T-helper 1 cell treated with Interleukin-12 subunit alpha and Interleukin-12 subunit beta and Interleukin-4 antibody, amounts not matched to agents 30 μg/mL and 1 μg/mL, for 36 hours (primary cell): ENCODE measurements around the gene AHNAK2.

Source experiments
- H3K27ac Mint-ChIP-seq: one replicate; pipeline ENCODE4 v1.8.0; 2021; ENCODE audit warnings: mild to moderate bottlenecking, mixed read lengths
- H3K27me3 Mint-ChIP-seq: one replicate; pipeline ENCODE4 v1.8.0; 2021; ENCODE audit warnings: low read depth, mixed read lengths
- H3K36me3 Mint-ChIP-seq: one replicate; pipeline ENCODE4 v1.8.0; 2021; ENCODE audit warnings: low read depth, mixed read lengths
- H3K4me1 Mint-ChIP-seq: one replicate; pipeline ENCODE4 v1.8.0; 2021; ENCODE audit warnings: low read depth, mixed read lengths
- H3K4me3 Mint-ChIP-seq: one replicate; pipeline ENCODE4 v1.8.0; 2021; ENCODE audit warnings: mild to moderate bottlenecking, moderate library complexity, mixed read lengths
- H3K9me3 Mint-ChIP-seq: one replicate; pipeline ENCODE4 v1.8.0; 2021; ENCODE audit warnings: mixed read lengths

Gene AHNAK2

DNA sequence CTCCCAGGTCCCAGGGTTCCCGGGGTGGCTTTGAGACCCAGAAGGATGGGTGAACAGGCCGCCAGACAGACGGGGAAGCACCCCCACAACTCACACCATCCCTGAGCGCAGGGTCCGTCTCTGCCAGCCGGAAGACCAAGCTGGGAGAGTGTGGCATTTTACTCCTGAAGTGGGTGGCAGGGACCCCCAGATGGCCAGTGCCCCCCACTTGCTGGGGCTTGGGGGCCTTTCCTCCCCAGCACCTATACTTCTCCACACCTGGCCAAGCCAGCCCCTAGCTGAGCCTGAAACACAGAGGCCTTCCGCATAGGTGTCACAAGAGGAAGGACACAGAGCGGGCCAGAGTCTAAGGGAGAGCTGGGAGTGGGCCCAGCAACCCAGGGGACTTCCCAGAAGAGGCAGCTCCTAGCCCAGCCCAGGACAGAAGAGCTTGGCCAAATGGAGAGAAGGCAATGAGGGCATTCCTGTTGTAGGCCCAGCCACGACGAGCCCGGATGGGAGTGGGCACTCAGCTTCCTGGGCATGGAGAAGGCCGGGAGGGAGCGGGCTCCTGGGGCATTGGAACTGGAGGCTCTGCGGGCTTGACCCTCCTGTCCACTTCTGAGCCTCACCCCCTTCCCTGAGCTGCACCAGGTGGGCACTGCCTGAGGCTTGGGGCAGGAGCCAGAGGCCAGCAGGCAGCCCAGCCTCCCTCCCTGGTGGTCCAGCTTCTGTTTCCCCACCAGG, 3.3 kb downstream of the AHNAK2 start:
- peaks cover 26% of the 10 kb centered on the region for H3K27me3 Mint-ChIP-seq
- H3K9me3 Mint-ChIP-seq = no peaks in the 10 kb centered on the region
- H3K4me1 Mint-ChIP-seq = peaks cover 5% of the 10 kb centered on the region
- no peak overlapping the region for H3K27ac Mint-ChIP-seq
- H3K4me3 Mint-ChIP-seq = no peak overlapping the region
- H3K36me3 Mint-ChIP-seq = no peaks in the 10 kb centered on the region

DNA sequence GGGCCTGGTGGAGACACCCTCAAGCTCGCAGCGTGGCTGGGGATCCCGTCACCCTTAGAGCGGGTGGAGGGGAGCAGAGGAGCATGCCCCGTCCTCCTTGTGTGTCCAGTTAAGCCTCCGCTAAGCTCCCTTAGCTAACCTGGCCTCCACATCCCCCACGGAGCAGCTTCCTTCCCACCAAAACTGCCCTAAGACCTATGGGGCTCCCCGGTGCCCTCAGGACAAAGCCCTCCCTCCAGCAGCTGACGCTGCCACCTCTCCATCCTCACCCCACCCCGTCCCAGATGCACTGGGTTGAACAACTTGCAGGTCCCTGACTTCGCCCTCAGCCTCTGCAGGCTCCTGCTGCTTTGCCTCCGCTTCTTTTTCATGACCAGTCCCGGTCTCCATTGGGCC, 4.0 kb downstream of the AHNAK2 start:
- peaks cover 22% of the 10 kb centered on the region for H3K27me3 Mint-ChIP-seq
- H3K4me1 Mint-ChIP-seq = peaks cover 5% of the 10 kb centered on the region
- H3K36me3 Mint-ChIP-seq = no peaks in the 10 kb centered on the region
- no peaks in the 10 kb centered on the region for H3K9me3 Mint-ChIP-seq
- no peak overlapping the region for H3K4me3 Mint-ChIP-seq
- H3K27ac Mint-ChIP-seq = no peak overlapping the region

DNA sequence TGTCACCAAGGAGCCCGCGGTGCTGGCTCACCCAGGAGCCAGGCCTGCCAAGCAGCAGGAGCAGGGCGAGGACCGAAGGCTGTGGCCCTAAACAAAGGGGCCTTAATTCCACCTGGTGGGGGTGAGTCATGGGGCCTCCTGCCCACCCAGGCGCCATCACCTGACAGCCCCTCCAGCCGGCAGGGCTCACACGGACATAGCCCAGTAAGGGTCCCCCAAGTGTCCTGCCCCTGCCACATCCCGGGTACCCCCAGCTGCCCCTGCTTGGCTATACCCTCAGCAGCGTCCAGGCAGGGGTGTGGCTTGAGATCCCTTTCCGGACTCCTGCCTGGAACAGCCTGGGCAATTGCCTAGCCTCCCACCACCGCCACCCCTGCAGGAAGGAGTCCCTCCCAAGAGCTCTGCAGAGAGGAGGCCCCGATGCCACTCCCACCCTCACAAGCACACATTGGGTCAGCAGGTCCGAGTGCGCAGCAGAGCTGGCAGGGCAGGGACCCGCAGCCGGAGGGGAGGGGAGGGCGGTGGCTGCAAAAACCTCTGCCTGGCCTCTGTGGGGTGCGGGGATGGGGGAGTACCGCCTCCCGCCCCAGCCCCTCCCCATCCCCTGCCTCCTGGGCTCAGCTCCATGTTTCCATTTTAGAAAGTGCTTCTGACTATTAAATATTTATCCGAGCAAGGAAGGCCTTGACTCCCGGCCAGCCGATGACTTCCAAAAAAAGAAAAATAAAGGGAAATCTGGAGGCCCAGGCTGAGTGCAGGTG, 4.6 kb downstream of the AHNAK2 start:
- Mint-ChIP-seq H3K36me3 (no peaks in the 10 kb centered on the region), H3K4me3 (no peak overlapping the region), H3K27ac (no peak overlapping the region), H3K4me1 (peaks cover 3% of the 10 kb centered on the region), H3K9me3 (no peaks in the 10 kb centered on the region), H3K27me3 (peaks cover 20% of the 10 kb centered on the region)

DNA sequence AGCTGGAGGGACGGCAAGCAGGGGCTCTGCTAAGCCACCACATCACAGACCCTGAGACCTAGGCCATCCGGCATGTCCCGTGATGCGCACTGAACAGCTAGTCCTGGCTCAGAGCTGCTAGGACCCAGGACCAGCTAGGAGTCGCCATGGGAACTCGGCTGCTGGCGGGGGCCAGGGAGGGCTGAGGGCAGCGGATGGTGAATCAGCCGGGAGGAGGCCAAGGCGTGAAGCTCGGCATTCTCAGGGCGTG, 5.1 kb downstream of the AHNAK2 start:
- H3K36me3 Mint-ChIP-seq = no peaks in the 10 kb centered on the region
- H3K4me3 Mint-ChIP-seq = no peak overlapping the region
- peaks cover 3% of the 10 kb centered on the region for H3K4me1 Mint-ChIP-seq
- H3K27me3 Mint-ChIP-seq = peaks cover 19% of the 10 kb centered on the region
- no peaks in the 10 kb centered on the region for H3K9me3 Mint-ChIP-seq
- no peak overlapping the region for H3K27ac Mint-ChIP-seq

DNA sequence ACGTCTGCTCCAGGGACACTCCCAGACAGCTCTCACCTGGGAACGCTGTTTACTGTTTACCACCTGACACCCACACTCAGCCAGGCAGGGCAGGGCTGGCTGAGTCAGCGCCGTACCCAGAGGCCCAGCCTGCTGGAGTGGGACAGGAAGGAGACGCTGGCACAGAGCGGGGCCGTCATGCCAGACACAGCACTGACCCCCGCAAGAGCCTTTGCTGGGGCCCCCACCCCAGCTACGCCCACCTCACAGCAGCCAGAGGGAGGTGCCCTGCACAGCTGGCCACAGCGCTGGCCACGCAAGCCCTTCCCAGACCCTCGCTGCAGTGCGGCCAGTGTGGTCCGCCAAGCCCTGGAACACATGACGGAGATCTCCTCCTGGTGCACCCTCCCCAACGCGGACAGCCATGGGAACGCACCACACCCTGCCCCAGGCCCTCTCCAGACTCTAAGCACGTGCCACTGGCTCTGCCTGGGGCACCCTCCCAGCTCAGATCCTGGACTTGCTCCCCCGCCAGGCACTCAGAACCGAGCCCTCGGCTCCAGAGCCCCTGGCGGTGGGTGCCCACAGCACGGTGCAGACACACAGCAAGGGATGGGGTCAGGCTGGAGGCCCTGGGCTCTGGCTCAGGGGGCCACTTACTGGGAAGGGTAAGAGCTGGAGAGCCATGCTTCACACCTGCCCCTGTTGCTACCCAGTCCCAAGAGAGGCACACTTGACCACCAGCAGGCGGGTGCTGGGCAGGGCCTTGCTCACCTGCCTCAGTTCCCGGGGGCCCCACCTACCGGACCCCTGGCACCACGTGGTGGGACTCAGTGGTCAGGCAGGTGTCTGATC, 5.7 kb downstream of the AHNAK2 start:
- Mint-ChIP-seq H3K36me3 (no peaks in the 10 kb centered on the region), H3K9me3 (no peaks in the 10 kb centered on the region), H3K27me3 (peaks cover 20% of the 10 kb centered on the region), H3K4me1 (peaks cover 3% of the 10 kb centered on the region), H3K27ac (no peak overlapping the region), H3K4me3 (no peak overlapping the region)

DNA sequence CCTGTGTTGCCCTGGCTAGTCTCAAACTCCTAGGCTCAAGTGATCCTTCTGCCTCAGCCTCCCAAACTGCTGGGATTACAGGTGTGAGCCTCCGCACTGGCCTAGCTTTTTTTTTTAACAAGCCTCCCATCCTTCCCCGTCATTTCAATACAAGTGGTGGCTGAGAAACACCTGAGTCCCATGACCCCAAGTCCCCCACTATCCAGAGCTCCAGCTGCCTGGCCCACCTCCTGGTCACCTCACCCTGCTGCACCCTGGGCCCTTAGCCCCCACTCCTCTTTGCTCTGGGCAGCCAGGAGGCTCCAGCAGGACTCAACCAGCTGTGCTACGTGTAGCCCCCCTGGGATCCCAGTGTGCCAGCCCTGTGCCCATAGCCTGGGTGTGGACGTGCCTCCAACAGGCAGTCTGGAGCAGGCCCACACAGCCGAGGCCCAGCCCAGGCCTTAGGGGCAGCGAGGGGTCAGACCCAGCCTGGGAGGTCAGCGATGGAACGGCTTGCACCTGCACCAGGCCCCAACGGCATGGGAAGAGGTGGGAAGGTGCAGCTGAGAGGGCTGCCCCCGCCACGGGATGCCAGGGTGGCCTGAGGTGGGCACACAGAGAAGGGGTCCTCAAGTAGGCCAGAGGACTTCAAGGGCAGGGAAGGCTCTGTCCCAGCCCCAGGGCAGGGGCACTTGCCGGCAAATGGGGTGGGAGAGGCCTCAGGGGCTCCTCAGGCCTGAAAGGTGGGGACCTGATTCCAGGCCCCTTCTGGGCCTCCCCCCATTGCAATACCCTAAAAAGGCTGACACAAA, 6.5 kb downstream of the AHNAK2 start:
- Mint-ChIP-seq H3K9me3 (no peaks in the 10 kb centered on the region), H3K27me3 (peaks cover 16% of the 10 kb centered on the region), H3K4me3 (no peak overlapping the region), H3K27ac (no peak overlapping the region), H3K36me3 (no peaks in the 10 kb centered on the region), H3K4me1 (peaks cover 3% of the 10 kb centered on the region)

DNA sequence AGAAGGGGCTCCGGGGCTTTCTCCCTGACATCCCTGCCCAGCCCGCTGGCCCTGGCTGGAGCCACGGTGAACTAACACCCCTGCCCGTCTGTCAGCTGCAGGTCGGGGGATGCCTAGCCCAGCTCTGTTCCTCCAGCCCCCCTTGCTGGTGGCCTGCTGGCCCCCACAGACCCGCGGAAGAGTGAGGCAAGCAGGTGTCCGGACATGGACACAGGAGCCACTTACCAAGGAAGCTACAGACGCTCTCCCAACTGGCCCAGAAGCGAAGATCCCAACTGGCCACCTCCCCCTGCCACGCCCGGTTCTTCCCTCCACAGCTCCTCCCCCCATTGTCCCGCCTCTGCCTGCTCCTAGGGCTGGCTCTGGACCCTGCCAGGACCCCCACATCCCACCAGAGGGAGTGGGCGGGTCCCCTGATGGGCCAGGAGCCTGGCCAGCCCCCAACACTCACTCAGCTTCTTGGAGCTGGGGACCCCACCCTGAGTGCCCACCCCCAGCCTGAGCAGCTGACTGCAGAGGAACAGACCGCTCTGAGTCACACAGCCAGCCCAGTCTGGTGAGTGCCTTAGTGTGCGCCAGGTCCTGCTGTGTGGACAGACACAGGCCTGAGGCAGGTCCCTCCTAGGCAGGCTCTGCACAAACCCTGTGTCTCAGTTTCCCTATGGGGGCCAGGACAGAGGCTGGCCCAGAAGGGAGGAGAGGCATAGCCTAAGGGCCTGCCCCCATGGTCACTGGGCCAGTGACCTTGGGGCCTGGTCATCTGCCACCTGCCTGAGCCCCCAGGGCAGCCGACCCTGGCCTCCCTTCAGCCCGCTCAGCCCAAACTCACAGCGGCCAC, 7.7 kb downstream of the AHNAK2 start:
- H3K27me3 Mint-ChIP-seq = peaks cover 12% of the 10 kb centered on the region
- no peaks in the 10 kb centered on the region for H3K36me3 Mint-ChIP-seq

DNA sequence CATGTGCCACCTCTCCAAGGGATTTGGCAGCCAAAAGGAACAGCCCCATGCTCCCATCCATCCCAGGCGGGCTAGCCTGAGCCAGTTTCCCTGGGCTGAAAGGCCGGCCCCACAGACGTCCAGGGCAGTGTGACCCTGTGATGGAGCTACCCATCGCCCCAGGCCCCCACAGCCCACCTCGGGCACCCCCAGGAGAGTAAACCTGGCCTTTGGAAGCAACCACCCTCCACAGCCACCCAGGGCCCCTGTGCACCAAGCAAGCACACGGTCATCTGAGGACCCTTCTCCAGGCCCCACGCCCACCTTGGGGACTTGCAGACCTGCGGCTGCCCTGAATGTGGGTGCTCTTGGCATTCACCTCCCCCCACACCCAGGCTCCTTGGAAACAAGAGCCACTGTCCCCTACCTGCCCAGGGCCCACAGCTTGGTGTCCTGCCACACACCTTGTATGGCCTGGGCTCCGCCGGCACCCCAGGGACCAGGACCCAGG, 8.4 kb downstream of the AHNAK2 start:
- Mint-ChIP-seq H3K9me3 (no peaks in the 10 kb centered on the region), H3K4me1 (no peaks in the 10 kb centered on the region), H3K4me3 (no peak overlapping the region), H3K27ac (no peak overlapping the region), H3K27me3 (peaks cover 12% of the 10 kb centered on the region), H3K36me3 (no peaks in the 10 kb centered on the region)

More for the DNA sequence above, 7.7 kb downstream of the AHNAK2 start:
- H3K4me1 Mint-ChIP-seq = no peaks in the 10 kb centered on the region
- H3K4me3 Mint-ChIP-seq = no peak overlapping the region
- H3K9me3 Mint-ChIP-seq = no peaks in the 10 kb centered on the region
- H3K27ac Mint-ChIP-seq = no peak overlapping the region

DNA sequence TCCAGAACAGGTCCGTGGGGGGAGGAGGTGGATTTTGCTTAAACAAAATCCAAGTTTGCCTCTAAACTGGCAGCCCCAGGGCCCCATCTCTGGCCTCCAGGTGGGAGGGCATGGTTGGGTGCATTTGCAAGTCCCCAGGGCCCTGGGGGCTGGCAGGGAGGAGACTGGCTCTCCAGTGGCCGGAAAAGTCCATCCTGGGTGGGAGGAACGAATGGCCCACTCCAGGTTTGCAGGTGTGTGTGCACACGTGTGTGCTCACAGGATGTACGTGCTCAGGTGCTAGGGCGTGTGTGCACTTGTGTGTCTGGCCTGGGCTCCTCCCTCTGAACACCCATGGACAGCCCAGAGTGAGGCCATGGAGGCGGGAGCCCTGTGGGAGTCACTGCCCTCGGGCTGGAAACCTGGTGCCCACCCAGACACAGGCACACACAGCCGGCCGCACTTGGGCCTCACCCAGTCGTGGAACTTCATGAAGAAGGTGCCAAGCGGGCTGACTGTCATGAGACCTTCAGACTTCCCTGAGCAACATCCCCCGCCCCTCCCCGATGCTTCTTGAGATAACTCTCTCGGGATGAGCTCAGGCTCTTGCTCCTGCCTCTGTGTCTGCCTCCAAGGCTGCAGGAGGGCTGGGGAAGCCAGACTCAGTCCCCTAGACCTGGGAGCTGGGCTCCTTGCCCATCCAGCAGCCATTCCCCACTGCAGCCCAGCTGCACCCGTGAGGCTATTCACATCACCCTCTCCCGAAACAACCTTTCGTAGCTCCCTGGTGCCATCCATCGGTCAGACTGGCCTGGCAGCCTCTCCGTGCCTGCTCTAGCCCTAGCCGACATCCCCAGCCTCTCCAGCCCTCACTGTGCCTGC, 9.4 kb downstream of the AHNAK2 start:
- Mint-ChIP-seq H3K4me1 (no peaks in the 10 kb centered on the region), H3K36me3 (no peaks in the 10 kb centered on the region), H3K4me3 (no peak overlapping the region), H3K9me3 (no peaks in the 10 kb centered on the region), H3K27ac (no peak overlapping the region), H3K27me3 (peaks cover 12% of the 10 kb centered on the region)

DNA sequence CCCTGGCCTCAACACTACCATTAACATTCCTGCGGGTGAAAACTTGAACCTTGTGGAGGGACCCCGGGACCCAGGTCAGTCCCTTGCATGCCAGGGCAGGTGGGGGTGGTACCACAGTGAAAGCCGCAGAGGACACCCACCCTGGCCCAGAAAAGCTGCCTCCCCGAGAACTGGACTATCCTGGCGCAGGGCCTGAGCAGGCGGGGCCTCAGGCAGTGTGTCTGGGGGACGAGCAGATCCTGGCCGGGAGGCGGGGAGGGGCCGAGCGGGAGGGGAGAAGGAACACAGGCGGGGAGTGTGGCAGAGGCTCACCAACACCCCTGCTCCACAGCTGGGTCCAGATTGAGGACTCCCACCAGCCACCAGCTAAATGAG, 10.0 kb downstream of the AHNAK2 start:
- no peak overlapping the region for H3K4me3 Mint-ChIP-seq

DNA sequence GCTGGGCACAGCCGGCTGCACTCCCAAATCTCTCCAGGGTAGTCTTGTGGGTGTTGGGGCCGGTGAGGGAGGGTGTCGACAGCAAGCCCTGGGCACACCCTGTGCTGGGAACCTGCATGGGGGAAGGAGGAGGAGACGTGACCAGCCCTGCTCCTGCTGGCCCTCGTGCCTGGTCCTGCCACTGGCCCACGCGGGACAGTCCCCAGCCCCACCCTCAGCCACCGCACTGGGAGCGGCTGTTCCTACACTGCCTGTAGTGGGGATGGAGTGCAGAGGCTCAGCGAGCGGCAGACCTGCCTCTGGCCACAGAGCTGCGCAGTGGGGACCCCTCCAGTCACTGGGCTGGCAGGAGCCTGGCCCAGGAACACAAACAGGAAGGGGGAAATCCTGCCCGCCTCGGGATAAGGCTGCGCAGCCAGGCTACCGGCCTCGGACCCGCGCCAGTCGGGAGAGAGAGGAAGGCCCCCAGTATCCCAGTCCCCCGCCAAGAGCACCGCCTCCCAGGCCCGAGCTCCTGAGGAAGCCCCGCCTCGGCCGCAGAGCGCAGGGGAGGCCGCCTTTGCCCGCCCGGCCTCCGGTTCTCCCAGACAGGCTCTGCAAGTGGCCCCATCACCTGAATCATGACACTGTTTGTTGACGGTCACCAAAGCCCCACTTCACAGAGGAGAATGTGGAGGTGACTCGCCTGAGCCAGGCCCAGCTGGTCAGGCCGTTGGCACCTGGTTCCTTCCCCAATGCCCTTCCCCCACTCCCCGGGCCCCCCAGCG, 10.6 kb downstream of the AHNAK2 start:
- no peak overlapping the region for H3K4me3 Mint-ChIP-seq
- no peaks in the 10 kb centered on the region for H3K4me1 Mint-ChIP-seq
- H3K27me3 Mint-ChIP-seq = peaks cover 12% of the 10 kb centered on the region
- no peak overlapping the region for H3K27ac Mint-ChIP-seq
- no peaks in the 10 kb centered on the region for H3K9me3 Mint-ChIP-seq
- H3K36me3 Mint-ChIP-seq = no peaks in the 10 kb centered on the region

More for the DNA sequence above, 10.0 kb downstream of the AHNAK2 start:
- Mint-ChIP-seq H3K4me1 (no peaks in the 10 kb centered on the region), H3K27ac (no peak overlapping the region), H3K9me3 (no peaks in the 10 kb centered on the region), H3K36me3 (no peaks in the 10 kb centered on the region), H3K27me3 (peaks cover 12% of the 10 kb centered on the region)

DNA sequence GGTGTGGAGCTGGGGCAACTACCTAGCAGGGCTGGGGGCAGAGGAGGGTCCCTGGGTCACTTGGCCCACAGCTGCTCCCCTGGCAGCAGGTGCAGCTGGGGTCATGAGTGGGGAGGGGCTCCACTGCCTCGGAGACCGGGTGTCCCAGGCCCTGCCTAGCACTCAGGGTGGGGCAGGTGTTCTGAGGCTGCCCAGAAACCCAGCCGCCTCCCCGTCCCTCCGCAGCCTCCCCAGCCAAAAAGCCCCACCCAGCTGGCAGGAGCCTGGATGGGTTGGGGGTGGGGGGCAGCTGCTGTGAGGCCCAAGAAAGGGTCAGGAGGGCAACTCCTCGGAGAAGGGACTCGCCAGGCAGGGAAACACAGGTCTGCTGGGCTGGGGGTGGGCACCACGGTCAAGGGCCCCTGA, 11.2 kb downstream of the AHNAK2 start:
- Mint-ChIP-seq H3K4me3 (no peak overlapping the region), H3K9me3 (no peaks in the 10 kb centered on the region), H3K4me1 (no peaks in the 10 kb centered on the region), H3K36me3 (no peaks in the 10 kb centered on the region), H3K27me3 (peaks cover 12% of the 10 kb centered on the region), H3K27ac (no peak overlapping the region)
